ENCODE data around the gene PPP1R7.

PPP1R7 gene

GRCh38 chr2:241173557-241173956, 23.3 kb downstream of the PPP1R7 start:
- H3K36me3 ChIP-seq, result peaks cover 68 to 88% (median 68%) of the 10 kb centered on the region in 3 donors
- no peak overlapping the region for H3K4me3 ChIP-seq

GRCh38 chr2:241177526-241178334, 27.5 kb downstream of the PPP1R7 start:
- H3K4me3 ChIP-seq, result no peak overlapping the region
- intact Hi-C loops (cut with DNase I; ENCODE audit: low total_unique reads), result no loop called here
- no peaks in the 10 kb centered on the region for H3K9me3 ChIP-seq
- no peak for TF ChIP-seq CTCF (IDR thresholded peaks at IDR 0.05)
- peaks cover 42 to 88% (median 49%) of the 10 kb centered on the region in 3 donors for H3K36me3 ChIP-seq
- H3K27ac ChIP-seq, result no peak overlapping the region
- H3K27me3 ChIP-seq, result no peaks in the 10 kb centered on the region
- DNase-seq, result no peak
- no peaks in the 10 kb centered on the region for H3K4me1 ChIP-seq

More at GRCh38 chr2:241173557-241173956, 23.3 kb downstream of the PPP1R7 start:
- intact Hi-C loops (cut with DNase I; ENCODE audit: low total_unique reads), result no loop called here
- Histone ChIP-seq H3K27ac (no peak overlapping the region), H3K27me3 (no peaks in the 10 kb centered on the region), H3K4me1 (no peaks in the 10 kb centered on the region), H3K9me3 (peaks cover 0 to 18% (median 0%) of the 10 kb centered on the region in 3 donors)
- TF ChIP-seq CTCF (IDR thresholded peaks at IDR 0.05), result no peak
- no peak for DNase-seq

- no peak for TF ChIP-seq CTCF (IDR thresholded peaks at IDR 0.05)
- no peaks in the 10 kb centered on the region for H3K4me1 ChIP-seq
- H3K27ac ChIP-seq, result no peak overlapping the region
- intact Hi-C loops (cut with DNase I; ENCODE audit: low total_unique reads), result no loop called here
- peaks cover 50 to 97% (median 55%) of the 10 kb centered on the region in 3 donors for H3K36me3 ChIP-seq
- no peak overlapping the region for H3K4me3 ChIP-seq
- DNase-seq, result no peak
- H3K27me3 ChIP-seq, result no peaks in the 10 kb centered on the region
- no peaks in the 10 kb centered on the region for H3K9me3 ChIP-seq
These were observed 28.7 kb downstream of the PPP1R7 start for GRCh38 chr2:241178961-241179360.

GRCh38 chr2:241179899-241180298, 29.6 kb downstream of the PPP1R7 start:
- intact Hi-C loops (cut with DNase I; ENCODE audit: low total_unique reads), result no loop called here
- Histone ChIP-seq H3K36me3 (peaks cover 46 to 93% (median 54%) of the 10 kb centered on the region in 3 donors), H3K4me3 (no peak overlapping the region), H3K4me1 (no peaks in the 10 kb centered on the region), H3K27ac (no peak overlapping the region), H3K9me3 (no peaks in the 10 kb centered on the region), H3K27me3 (no peaks in the 10 kb centered on the region)
- TF ChIP-seq CTCF (IDR thresholded peaks at IDR 0.05), result no peak
- DNase-seq, result no peak

- no peaks in the 10 kb centered on the region for H3K4me1 ChIP-seq
- no peaks in the 10 kb centered on the region for H3K9me3 ChIP-seq
- no peak overlapping the region for H3K27ac ChIP-seq
- no peak for TF ChIP-seq CTCF (IDR thresholded peaks at IDR 0.05)
- H3K36me3 ChIP-seq, result peaks cover 42 to 87% (median 48%) of the 10 kb centered on the region in 3 donors
- no peak for DNase-seq
- no peak overlapping the region for H3K4me3 ChIP-seq
- H3K27me3 ChIP-seq, result no peaks in the 10 kb centered on the region
- intact Hi-C loops (cut with DNase I; ENCODE audit: low total_unique reads), result no loop called here
These were observed 30.2 kb downstream of the PPP1R7 start for GRCh38 chr2:241180495-241180894.
